Adrenal gland (tissue), 5 donors: ENCODE measurements around the gene ACE.

ENCODE experiments used
- POLR2A ChIP-seq, 2 donors: fragments of 450-650 bp; IDR thresholded peaks; one replicate each; pipeline ENCODE4 v1.6.1; 2017; ENCODE audit warnings: antibody characterized with exemption in 2 of 2, mild to moderate bottlenecking in 2 of 2, moderate library complexity in 1 of 2
- TF ChIP-seq, protein P1 (sequence below), 6 experiments: fragments of 450-650 bp in 4 of 6; fragments of 200-600 bp in 2 of 6; sonication (generic) in 1 of 6; IDR thresholded peaks; 1 replicate in 5 of 6; 2 replicates in 1 of 6; pipeline versions ENCODE4 v1.5.1 to v1.8.0; 2016 to 2021; ENCODE audit warnings: antibody characterized with exemption in 6 of 6, mild to moderate bottlenecking in 2 of 6, moderate library complexity in 1 of 6
- donor health status: DM: no; HTN: no; CAD: no.

GRCh38 chr17:63519116-63519881 lies 42.4 kb downstream of the ACE start:
- TF ChIP-seq, protein P1, sequence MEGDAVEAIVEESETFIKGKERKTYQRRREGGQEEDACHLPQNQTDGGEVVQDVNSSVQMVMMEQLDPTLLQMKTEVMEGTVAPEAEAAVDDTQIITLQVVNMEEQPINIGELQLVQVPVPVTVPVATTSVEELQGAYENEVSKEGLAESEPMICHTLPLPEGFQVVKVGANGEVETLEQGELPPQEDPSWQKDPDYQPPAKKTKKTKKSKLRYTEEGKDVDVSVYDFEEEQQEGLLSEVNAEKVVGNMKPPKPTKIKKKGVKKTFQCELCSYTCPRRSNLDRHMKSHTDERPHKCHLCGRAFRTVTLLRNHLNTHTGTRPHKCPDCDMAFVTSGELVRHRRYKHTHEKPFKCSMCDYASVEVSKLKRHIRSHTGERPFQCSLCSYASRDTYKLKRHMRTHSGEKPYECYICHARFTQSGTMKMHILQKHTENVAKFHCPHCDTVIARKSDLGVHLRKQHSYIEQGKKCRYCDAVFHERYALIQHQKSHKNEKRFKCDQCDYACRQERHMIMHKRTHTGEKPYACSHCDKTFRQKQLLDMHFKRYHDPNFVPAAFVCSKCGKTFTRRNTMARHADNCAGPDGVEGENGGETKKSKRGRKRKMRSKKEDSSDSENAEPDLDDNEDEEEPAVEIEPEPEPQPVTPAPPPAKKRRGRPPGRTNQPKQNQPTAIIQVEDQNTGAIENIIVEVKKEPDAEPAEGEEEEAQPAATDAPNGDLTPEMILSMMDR (IDR thresholded peaks at IDR 0.05): no peak
- TF ChIP-seq POLR2A (IDR thresholded peaks at IDR 0.05): no peak
